GM12875 (cell line): Measurements from ENCODE around the gene MCTP1.

Source experiments
- H3K4me3 ChIP-seq: one replicate; pipeline ENCODE4 v1.5.1; 2011; ENCODE audit warnings: low read depth, low read length, control low read depth
- CTCF ChIP-seq: IDR thresholded peaks from 2 replicates; pipeline ENCODE4 v1.5.1; 2011; ENCODE audit warnings: low read depth, mild to moderate bottlenecking, control low read depth, inconsistent platforms, low read length, moderate library complexity, borderline replicate concordance; ENCODE audit not compliant: insufficient read depth

The MCTP1 gene

GRCh38 chr5:95048628-95049027 is 236.3 kb downstream of the MCTP1 start:
- no peak for TF ChIP-seq CTCF
- no peak overlapping the region for H3K4me3 ChIP-seq

- H3K4me3 ChIP-seq = no peak overlapping the region
- TF ChIP-seq CTCF = no peak
Measured at GRCh38 chr5:95045181-95045965, 239.5 kb downstream of the MCTP1 start.

- no peak overlapping the region for H3K4me3 ChIP-seq
- TF ChIP-seq CTCF = no peak
Measured at GRCh38 chr5:95044096-95044495, 240.8 kb downstream of the MCTP1 start.

GRCh38 chr5:95043648-95044047 is 241.2 kb downstream of the MCTP1 start:
- no peak overlapping the region for H3K4me3 ChIP-seq
- TF ChIP-seq CTCF = no peak

- no peak for TF ChIP-seq CTCF
- no peak overlapping the region for H3K4me3 ChIP-seq
Measured at GRCh38 chr5:95043234-95043633, 241.7 kb downstream of the MCTP1 start.

- H3K4me3 ChIP-seq = no peak overlapping the region
- no peak for TF ChIP-seq CTCF
Measured at GRCh38 chr5:95042037-95042436, 242.9 kb downstream of the MCTP1 start.

- no peak for TF ChIP-seq CTCF
- no peak overlapping the region for H3K4me3 ChIP-seq
Measured at GRCh38 chr5:95035891-95036685, 248.8 kb downstream of the MCTP1 start.
